Measurements from ENCODE around the gene MBNL2.
A peak's percentile ranks its signal among the peaks of the same experiment; 100 is the strongest.
"Not testable (repeated sequence)": the region's sequence is repeated elsewhere in the genome, so short reads cannot be mapped to it uniquely, and the experiment has no call there.

MBNL2 gene

GRCh38 chr13:97205982-97206381, 16.2 kb upstream of the MBNL2 start:
- intact Hi-C loops (cut with DNase I), result no loop called here
- DNase-seq, result no peak

DNA sequence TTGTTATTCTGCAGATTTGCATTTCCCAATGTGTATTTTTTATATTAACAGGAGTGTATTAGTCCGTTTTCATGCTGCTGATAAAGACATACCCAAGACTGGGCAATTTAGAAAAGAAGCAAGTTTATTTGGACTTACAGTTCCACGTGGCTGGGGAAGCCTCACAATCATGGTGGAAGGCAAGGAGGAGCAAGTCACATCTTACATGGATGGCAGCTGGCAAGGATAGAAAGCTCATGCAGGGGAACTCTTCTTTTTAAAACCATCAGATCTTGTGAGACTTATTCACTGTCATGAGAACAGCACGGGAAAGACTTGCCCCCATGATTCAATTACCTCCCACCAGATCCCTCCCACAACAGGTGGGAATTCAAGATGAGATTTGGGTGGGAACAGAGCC, 14.9 kb upstream of the MBNL2 start:
- intact Hi-C loops (cut with DNase I); DNase-seq: not testable (repeated sequence)

- intact Hi-C loops (cut with DNase I), result loop anchor here (5.0 kb wide), 1 partner anchor 99 kb away; no protein-coding TSS in a partner anchor
- peak in 4 of 42 donors; percentile 24 to 46 (median 30) for DNase-seq
Measured at GRCh38 chr13:97211300-97211699, 10.8 kb upstream of the MBNL2 start.

DNA sequence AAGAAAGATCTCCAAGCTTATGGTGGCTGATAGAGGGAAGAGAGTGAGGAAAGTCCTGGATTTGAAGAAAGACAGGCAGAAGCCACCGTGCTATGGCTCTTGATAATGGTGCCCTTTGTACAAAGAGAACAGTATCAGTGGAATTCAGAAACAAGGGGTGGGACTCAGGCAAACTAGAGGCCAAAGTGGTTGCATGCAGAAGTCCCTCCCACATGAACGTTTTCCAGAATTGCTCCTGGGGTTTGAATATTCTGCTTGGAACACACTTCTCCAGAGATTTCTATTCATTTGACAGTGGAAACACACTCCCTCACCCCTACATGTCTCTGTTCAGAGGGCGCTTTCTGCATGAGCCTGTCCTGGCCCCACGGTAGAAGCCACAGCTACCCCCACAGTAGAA, 10.1 kb upstream of the MBNL2 start:
- intact Hi-C loops (cut with DNase I), result loop anchor here (5.0 kb wide), 1 partner anchor 100 kb away; no protein-coding TSS in a partner anchor
- DNase-seq, result peak in 19 of 42 donors; percentile 42 to 78 (median 58)

- DNase-seq, result peak in 22 of 42 donors; percentile 24 to 81 (median 55)
- intact Hi-C loops (cut with DNase I), result loop anchor here (5.0 kb wide), 1 partner anchor 100 kb away; no protein-coding TSS in a partner anchor
Measured at GRCh38 chr13:97212601-97213040, 9.5 kb upstream of the MBNL2 start.

GRCh38 chr13:97214921-97215320, 7.2 kb upstream of the MBNL2 start:
- intact Hi-C loops (cut with DNase I), result loop anchor here (5.0 kb wide), 1 partner anchor 103 kb away; no protein-coding TSS in a partner anchor
- no peak for DNase-seq

GRCh38 chr13:97215325-97215724, 6.8 kb upstream of the MBNL2 start:
- DNase-seq, result no peak
- intact Hi-C loops (cut with DNase I), result no loop called here

DNA sequence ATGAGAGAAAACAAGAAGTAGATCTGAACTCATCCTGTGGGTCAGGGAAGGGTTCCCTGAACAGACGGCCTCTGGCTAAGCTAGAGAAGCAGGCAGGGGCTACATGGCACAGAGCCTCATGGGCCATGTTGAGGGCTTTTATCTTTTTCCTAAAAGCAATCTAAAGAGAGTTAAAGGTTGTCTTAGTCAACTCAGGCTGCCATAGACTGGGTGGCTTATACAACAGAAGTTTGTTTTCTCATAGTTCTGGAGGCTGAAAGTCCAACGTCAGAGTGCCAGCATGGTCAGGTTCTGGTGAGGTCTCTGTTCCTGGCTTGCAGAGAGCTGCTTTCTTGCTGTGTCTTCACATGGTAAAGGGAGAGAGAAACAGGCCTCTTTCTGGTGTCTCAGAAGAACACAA, 2.9 kb upstream of the MBNL2 start:
- intact Hi-C loops (cut with DNase I), result no loop called here
- DNase-seq, result no peak

DNA sequence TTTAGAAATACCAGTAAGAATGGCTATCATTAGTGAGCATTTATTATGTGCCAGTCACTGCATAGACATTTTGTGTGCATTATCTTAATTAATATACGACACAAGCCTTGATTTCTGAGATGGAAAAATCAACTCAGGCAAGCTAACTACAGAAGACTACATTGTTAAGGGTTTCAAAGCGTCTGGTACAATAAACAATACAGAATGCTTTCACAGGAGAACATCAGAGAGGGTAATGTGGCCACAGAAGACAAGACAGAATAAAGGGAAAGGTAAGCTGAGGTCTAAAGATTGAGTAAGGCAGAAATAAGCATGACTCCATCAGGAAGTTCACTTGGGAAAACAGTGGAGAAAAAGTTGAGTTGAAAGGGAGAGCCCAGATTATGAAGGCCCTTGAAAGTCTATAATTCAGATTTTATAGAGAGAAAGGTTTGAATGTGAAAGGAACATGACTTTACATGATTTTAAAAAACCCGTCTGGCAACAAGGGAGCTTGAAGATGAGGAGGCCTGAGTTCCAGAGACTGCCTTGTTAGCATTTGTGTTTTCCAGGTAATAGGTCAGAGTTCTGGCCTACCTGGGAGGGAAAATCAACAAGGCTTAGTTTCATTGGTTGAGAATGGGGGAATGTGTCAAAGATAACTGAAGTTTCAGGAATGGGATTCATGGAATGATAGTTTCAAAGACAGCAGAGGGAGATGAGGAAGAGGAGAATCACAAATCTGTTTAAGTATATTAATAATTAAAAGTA, 1.8 kb upstream of the MBNL2 start:
- intact Hi-C loops (cut with DNase I), result loop anchor here (5.0 kb wide), 2 partner anchors 117 to 212 kb away; partner anchors contain the start of gene RAP2A
- no peak for DNase-seq

DNA sequence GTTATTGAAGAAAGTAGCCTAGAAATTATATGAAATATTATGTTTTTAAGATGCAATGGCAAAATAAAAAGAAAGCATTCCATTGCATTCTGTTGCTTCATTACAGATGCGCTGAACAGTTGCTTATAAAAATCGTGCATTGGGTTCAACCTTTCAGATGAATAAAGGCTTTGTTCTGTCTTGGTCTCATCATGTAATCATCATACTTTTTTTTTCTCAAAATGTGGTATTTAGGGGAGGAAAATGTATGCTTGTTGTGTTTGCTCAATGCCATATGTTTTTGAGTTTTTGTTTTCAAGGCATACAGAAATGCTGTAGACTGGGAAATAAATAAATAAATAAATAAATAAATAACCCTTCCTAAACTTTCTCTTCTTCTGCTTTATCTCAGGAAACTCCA, 1.1 kb upstream of the MBNL2 start:
- intact Hi-C loops (cut with DNase I), result loop anchor here (5.0 kb wide), 2 partner anchors 116 to 211 kb away; partner anchors contain the start of gene RAP2A
- no peak for DNase-seq

DNA sequence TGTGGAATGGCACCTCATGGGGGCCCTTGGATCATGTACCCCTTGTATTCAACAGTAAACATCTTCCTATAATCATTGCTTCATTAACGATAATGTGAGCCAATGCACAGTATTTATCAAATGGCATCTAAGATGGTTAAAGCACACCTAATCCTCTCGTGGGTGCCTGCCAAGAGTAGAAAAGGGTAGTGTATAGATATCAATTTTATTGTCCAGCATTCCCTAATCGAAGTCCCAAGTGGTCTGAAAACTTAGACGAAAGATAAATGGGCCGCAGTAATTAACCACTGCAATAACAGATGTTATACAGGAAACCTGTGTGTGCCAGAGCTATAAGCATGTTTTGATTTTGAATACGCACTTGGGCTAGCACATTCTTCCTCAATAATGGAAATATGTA, 667 bp upstream of the MBNL2 start:
- intact Hi-C loops (cut with DNase I), result loop anchor here (5.0 kb wide), 2 partner anchors 116 to 211 kb away; partner anchors contain the start of gene RAP2A
- no peak for DNase-seq

DNA sequence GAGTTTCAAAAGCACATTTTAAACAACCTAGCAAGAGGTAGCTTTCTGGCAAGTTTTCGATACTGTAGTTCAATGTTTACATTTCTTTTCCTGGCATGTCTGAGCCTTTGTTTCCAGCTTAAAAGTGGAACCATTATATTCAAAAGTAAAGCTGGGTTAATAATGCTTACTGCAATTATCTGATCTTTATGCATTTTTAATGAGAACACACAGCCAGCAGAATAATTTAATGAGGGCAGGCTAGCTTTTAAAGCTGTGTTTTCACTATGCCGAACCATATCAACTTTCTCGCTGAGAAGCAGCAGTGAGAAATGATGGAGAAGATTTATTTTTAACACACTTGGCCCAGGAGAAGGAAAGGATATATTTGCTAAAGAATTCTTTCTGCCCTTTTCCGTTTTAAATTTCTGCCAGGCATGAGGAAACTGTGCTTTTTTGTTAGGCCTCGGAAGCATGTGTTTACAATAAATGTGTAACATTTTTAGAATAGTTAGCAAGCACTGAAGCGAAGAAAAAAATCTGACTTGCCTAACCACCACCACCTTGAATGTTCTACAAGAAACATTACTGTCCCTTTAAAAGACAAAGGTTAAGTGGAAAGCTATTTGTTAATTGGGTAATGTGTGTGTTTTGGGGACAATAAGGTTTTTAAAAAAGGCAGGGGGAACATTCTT, 1.0 kb downstream of the MBNL2 start:
- DNase-seq, result no peak
- intact Hi-C loops (cut with DNase I), result loop anchor here (5.0 kb wide), 2 partner anchors 114 to 209 kb away; partner anchors contain the start of gene RAP2A

DNA sequence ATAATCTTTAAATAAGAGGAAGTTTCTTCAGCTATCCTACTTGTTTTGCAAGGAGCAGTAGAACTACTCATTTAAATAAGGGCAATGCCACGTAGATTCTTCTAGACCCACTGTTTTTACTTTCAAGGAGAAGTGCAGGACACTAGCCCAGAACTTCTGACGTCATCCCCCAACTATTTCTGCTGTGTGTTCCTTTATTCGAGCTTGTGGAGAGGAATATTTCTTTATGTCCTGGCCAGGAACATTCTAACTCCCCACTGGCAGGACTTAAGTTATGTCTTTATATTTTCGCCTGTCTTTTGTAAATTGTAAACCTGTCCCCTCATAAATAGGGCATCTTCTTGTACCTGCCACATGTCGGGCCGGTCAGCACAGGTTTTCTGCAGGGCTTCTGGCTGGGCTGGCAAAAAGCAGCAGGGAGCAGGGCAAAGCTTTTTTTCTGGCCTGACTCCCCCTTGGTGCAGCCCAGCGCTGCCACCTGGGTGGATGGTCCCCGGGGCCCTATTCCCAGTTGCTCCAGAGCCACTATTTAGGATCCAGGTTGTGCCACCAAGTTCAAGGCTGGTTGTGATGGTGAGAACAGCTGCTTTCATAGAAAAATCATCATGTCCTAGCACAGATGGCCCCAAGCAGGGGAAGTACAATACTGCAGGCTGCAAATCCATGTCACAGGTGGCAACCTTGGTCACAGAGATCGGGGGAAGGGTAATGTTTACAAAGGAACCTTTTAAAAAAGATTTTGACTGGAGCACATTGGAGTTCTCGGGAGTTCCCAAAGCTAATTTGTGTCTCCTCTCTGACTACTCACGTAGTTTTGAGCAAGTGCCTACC, 1.8 kb downstream of the MBNL2 start:
- peak in 19 of 42 donors; percentile 29 to 74 (median 53) for DNase-seq
- intact Hi-C loops (cut with DNase I), result loop anchor here (5.0 kb wide), 2 partner anchors 113 to 208 kb away; partner anchors contain the start of gene RAP2A

DNA sequence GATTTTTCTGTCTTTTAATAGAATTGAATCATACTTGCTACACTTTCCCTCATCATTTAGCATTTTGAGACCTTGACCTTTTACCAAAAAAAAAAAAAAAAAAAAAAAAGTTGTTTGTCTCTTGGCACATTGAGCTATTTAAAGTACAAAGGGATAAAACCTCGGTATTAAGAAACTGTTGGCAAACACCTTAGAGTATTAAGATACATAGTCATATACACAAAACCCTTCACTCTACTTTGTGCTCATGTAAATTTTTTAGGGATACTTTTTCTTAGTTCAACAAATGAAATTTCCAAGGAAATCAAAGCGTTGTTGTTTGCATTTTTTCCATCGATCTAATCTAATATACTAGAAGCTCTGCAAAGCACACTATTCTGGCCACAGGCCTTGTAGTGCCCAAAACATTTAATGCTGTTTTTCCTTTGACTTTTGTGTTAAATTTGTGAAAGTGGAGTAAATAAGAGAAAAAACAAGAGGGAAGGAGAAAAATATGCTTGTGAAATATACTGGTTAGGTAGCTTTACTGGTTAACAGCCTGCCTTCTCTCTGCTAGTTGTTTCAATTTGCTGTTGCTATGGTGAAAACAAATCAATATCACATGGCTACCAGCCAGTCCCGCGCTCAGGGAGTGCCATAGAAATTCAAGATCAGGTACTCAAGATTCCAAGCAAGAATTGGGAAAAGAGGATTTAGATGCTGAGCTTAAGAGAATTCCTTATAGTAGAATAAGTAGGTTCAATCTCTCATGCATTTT, 2.6 kb downstream of the MBNL2 start:
- DNase-seq, result peak in 4 of 42 donors; percentile 41 to 50 (median 44)
- intact Hi-C loops (cut with DNase I), result loop anchor here (5.0 kb wide), 2 partner anchors 113 to 208 kb away; partner anchors contain the start of gene RAP2A

DNA sequence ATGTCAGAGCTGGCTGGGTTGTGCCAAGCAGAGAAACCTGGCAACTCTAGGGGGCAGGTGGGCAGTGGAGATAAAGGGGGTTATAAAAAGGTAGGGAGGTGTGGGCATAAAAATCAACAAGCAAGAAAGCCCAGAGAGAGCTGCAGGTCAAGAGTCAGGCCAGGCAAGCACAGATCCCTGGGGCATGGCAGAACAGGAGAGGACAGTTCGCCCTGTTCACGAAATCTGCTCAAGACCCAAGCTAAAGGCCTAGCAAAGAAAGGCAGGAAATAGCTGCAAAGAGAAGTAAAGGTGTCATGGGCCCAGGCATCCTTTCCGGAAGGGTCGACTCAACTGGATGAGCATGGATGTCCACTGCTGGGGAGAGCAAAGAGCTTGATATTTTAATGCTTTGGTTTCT, 3.4 kb downstream of the MBNL2 start:
- intact Hi-C loops (cut with DNase I), result no loop called here
- peak in 1 of 42 donors; percentile 31 for DNase-seq

GRCh38 chr13:97226013-97226412, 3.9 kb downstream of the MBNL2 start:
- no peak for DNase-seq

DNA sequence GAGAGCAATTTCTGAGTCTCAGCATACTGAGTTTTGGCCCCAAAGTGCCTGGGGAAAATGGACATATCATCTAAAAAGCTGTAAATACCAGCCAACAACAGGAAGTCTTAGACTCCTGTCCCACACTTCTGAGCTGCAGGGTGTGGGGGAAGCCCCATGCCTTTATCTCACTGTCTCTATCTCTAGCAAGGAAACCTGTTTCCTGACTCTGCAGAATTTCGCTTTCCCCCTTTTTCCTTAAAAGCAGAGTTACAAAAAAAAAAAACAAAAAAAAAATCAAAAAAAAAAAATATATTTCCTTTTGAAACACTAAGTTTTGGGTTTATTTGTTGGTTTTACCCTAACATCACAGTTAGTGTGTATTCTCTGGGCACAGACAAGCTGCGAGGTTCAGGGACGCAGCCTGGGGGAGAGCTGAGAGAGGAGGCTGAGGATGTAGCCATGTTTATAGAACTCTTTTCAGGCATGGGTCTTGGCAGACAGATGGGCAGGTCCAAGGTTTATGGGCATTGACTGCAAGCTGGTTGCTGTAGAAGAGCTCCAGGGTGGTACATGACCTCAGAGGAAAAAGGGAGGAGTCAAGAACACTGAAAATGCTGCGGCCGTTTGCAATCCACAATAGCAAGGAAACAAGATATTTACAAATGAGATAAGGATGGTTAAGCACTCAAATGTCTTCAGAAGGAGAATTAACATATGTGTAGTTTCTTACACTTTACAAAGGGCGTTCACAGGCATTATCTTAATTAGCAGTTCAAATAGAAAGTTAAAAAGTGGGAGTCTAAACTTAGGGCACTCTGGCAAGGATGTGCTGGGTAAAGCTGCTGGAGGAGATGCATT, 4.9 kb downstream of the MBNL2 start:
- peak in 2 of 42 donors; percentile 33 to 57 for DNase-seq
- intact Hi-C loops (cut with DNase I), result no loop called here

More at GRCh38 chr13:97226013-97226412, 3.9 kb downstream of the MBNL2 start:
- intact Hi-C loops (cut with DNase I), result no loop called here

Measured in head of caudate nucleus (tissue), 42 donors.